Activated gamma-delta T cell treated with anti-CD3 and anti-CD28 coated beads, Interleukin-2, amount 50 U/mL, for 16 hours (primary cell): ENCODE measurements around the gene ANKS6.

Experiments
- DNase-seq: peaks from one replicate; pipeline ENCODE4 v3.0.0-alpha.2; 2020; ENCODE audit warnings: low read depth

The ANKS6 gene

GRCh38 chr9:98796364-98797101 lies at the start of gene ANKS6:
TSS of gene ANKS6 (minus strand) at chr9:98796555. CDS start at chr9:98796491, 64 bp downstream.
- DNase-seq = peak; percentile 72

GRCh38 chr9:98846081-98846480 lies 49.7 kb upstream of the ANKS6 start:
- DNase-seq = no peak

- DNase-seq = no peak
Measured at GRCh38 chr9:98842510-98842909, 46.2 kb upstream of the ANKS6 start.

- no peak for DNase-seq
Measured at GRCh38 chr9:98839724-98840123, 43.4 kb upstream of the ANKS6 start.

GRCh38 chr9:98838868-98839565 lies 42.7 kb upstream of the ANKS6 start:
- DNase-seq = no peak

- DNase-seq = no peak
Measured at GRCh38 chr9:98838155-98838867, 42.0 kb upstream of the ANKS6 start.

GRCh38 chr9:98837516-98837915 lies 41.2 kb upstream of the ANKS6 start:
- DNase-seq = no peak

GRCh38 chr9:98836206-98836605 lies 39.9 kb upstream of the ANKS6 start:
- DNase-seq = no peak

GRCh38 chr9:98834386-98834785 lies 38.0 kb upstream of the ANKS6 start:
- DNase-seq = no peak

GRCh38 chr9:98833090-98833956 lies 37.0 kb upstream of the ANKS6 start:
- no peak for DNase-seq

- DNase-seq = no peak
Measured at GRCh38 chr9:98832768-98833089, 36.4 kb upstream of the ANKS6 start.

- DNase-seq = no peak
Measured at GRCh38 chr9:98831696-98832095, 35.3 kb upstream of the ANKS6 start.

GRCh38 chr9:98830554-98830953 lies 34.2 kb upstream of the ANKS6 start:
- DNase-seq = no peak

GRCh38 chr9:98829766-98830165 lies 33.4 kb upstream of the ANKS6 start:
- DNase-seq = no peak

GRCh38 chr9:98826716-98827115 lies 30.4 kb upstream of the ANKS6 start:
- no peak for DNase-seq

- no peak for DNase-seq
Measured at GRCh38 chr9:98825414-98825813, 29.1 kb upstream of the ANKS6 start.

GRCh38 chr9:98823666-98824334 lies 27.4 kb upstream of the ANKS6 start:
- DNase-seq = no peak

GRCh38 chr9:98822661-98823060 lies 26.3 kb upstream of the ANKS6 start:
- DNase-seq = no peak

GRCh38 chr9:98821831-98822230 lies 25.5 kb upstream of the ANKS6 start:
- no peak for DNase-seq

GRCh38 chr9:98819231-98819630 lies 22.9 kb upstream of the ANKS6 start:
- DNase-seq = no peak

- no peak for DNase-seq
Measured at GRCh38 chr9:98818764-98819163, 22.4 kb upstream of the ANKS6 start.
